Measurements from ENCODE around the gene ALG12.

GRCh38 chr22:49967706-49968208 is 49.5 kb upstream of the ALG12 start:
- no peak for TF ChIP-seq EZH2 (IDR thresholded peaks at IDR 0.05; ENCODE audit: insufficient read depth, low read length)
- TF ChIP-seq, protein P1, sequence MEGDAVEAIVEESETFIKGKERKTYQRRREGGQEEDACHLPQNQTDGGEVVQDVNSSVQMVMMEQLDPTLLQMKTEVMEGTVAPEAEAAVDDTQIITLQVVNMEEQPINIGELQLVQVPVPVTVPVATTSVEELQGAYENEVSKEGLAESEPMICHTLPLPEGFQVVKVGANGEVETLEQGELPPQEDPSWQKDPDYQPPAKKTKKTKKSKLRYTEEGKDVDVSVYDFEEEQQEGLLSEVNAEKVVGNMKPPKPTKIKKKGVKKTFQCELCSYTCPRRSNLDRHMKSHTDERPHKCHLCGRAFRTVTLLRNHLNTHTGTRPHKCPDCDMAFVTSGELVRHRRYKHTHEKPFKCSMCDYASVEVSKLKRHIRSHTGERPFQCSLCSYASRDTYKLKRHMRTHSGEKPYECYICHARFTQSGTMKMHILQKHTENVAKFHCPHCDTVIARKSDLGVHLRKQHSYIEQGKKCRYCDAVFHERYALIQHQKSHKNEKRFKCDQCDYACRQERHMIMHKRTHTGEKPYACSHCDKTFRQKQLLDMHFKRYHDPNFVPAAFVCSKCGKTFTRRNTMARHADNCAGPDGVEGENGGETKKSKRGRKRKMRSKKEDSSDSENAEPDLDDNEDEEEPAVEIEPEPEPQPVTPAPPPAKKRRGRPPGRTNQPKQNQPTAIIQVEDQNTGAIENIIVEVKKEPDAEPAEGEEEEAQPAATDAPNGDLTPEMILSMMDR (IDR thresholded peaks at IDR 0.05; ENCODE audit: insufficient read depth, low read depth, low read length) = no peak
